Activated T-helper 17 cell treated with anti-CD3 and anti-CD28 coated beads, Interleukin-2, amount 50 U/mL, for 72 hours (primary cell): ENCODE results near the gene SMOC2. TPM values are rescaled to one million over a fixed set of nuclear protein-coding genes. Genes with fewer than 3 reads are reported as not detected.
"Not testable (repeated sequence)": the region's sequence is repeated elsewhere in the genome, so short reads cannot be mapped to it uniquely, and the experiment has no call there.

Experiments
- ATAC-seq: fragments of 150-1000 bp; cut with Tn5 transposase; replicated peaks from 2 replicates; pipeline ENCODE4 v1.10.0; 2021; ENCODE audit warnings: mild to moderate bottlenecking, moderate library complexity
- H3K27ac Mint-ChIP-seq: one replicate; pipeline ENCODE4 v1.8.0; 2022; ENCODE audit warnings: mixed read lengths
- H3K27me3 Mint-ChIP-seq: one replicate; pipeline ENCODE4 v1.8.0; 2022; ENCODE audit warnings: mixed read lengths
- H3K36me3 Mint-ChIP-seq: one replicate; pipeline ENCODE4 v1.8.0; 2022; ENCODE audit warnings: low read depth, mild to moderate bottlenecking, mixed read lengths
- H3K4me1 Mint-ChIP-seq: one replicate; pipeline ENCODE4 v1.8.0; 2022; ENCODE audit warnings: mixed read lengths
- H3K4me3 Mint-ChIP-seq: one replicate; pipeline ENCODE4 v1.8.0; 2022; ENCODE audit warnings: mild to moderate bottlenecking, mixed read lengths
- H3K9me3 Mint-ChIP-seq: one replicate; pipeline ENCODE4 v1.8.0; 2022; ENCODE audit warnings: mixed read lengths
- total RNA-seq, 2 donors: library from RNA; stranded (reverse); gene quantifications; one replicate each; pipeline ENCODE4 v1.2.3, GENCODE V29; 2022

Gene SMOC2
- total RNA-seq, 2 donors from 2014 or later = not detected

GRCh38 chr6:168555618-168556273 is 114.8 kb downstream of the SMOC2 start:
- Mint-ChIP-seq H3K27me3 (peaks cover 3% of the 10 kb centered on the region), H3K36me3 (no peaks in the 10 kb centered on the region), H3K4me3 (no peak overlapping the region), H3K9me3 (no peaks in the 10 kb centered on the region), H3K27ac (no peak overlapping the region), H3K4me1 (no peaks in the 10 kb centered on the region)
- ATAC-seq = no peak

GRCh38 chr6:168557512-168557911 is 116.5 kb downstream of the SMOC2 start:
- no peaks in the 10 kb centered on the region for H3K36me3 Mint-ChIP-seq
- no peak for ATAC-seq
- H3K27ac Mint-ChIP-seq = no peak overlapping the region
- H3K27me3 Mint-ChIP-seq = peaks cover 3% of the 10 kb centered on the region
- no peaks in the 10 kb centered on the region for H3K4me1 Mint-ChIP-seq
- no peaks in the 10 kb centered on the region for H3K9me3 Mint-ChIP-seq
- no peak overlapping the region for H3K4me3 Mint-ChIP-seq

GRCh38 chr6:168558686-168559085 is 117.7 kb downstream of the SMOC2 start:
- Mint-ChIP-seq H3K27me3 (peaks cover 3% of the 10 kb centered on the region), H3K4me1 (no peaks in the 10 kb centered on the region), H3K27ac (no peak overlapping the region), H3K36me3 (no peaks in the 10 kb centered on the region), H3K9me3 (no peaks in the 10 kb centered on the region), H3K4me3 (no peak overlapping the region)
- no peak for ATAC-seq

GRCh38 chr6:168559574-168560098 is 118.7 kb downstream of the SMOC2 start:
- no peak for ATAC-seq
- Mint-ChIP-seq H3K27ac (no peak overlapping the region), H3K27me3 (peaks cover 6% of the 10 kb centered on the region), H3K9me3 (no peaks in the 10 kb centered on the region), H3K36me3 (no peaks in the 10 kb centered on the region), H3K4me3 (no peak overlapping the region), H3K4me1 (no peaks in the 10 kb centered on the region)

- Mint-ChIP-seq H3K4me3 (no peak overlapping the region), H3K9me3 (no peaks in the 10 kb centered on the region), H3K36me3 (no peaks in the 10 kb centered on the region), H3K4me1 (no peaks in the 10 kb centered on the region), H3K27me3 (peaks cover 7% of the 10 kb centered on the region), H3K27ac (no peak overlapping the region)
- ATAC-seq = no peak
Observed at GRCh38 chr6:168560126-168560525, 119.1 kb downstream of the SMOC2 start.

GRCh38 chr6:168562576-168563151 is 121.7 kb downstream of the SMOC2 start:
- peaks cover 13% of the 10 kb centered on the region for H3K27me3 Mint-ChIP-seq
- H3K4me3 Mint-ChIP-seq = no peak overlapping the region
- H3K36me3 Mint-ChIP-seq = no peaks in the 10 kb centered on the region
- H3K27ac Mint-ChIP-seq = no peak overlapping the region
- H3K9me3 Mint-ChIP-seq = no peaks in the 10 kb centered on the region
- H3K4me1 Mint-ChIP-seq = no peaks in the 10 kb centered on the region
- ATAC-seq = no peak

GRCh38 chr6:168563656-168564055 is 122.7 kb downstream of the SMOC2 start:
- Mint-ChIP-seq H3K27me3 (peaks cover 15% of the 10 kb centered on the region), H3K9me3 (no peaks in the 10 kb centered on the region), H3K4me1 (no peaks in the 10 kb centered on the region)

GRCh38 chr6:168565112-168565511 is 124.1 kb downstream of the SMOC2 start:
- peaks cover 18% of the 10 kb centered on the region for H3K27me3 Mint-ChIP-seq
- H3K9me3 Mint-ChIP-seq = no peaks in the 10 kb centered on the region
- H3K4me3 Mint-ChIP-seq = no peak overlapping the region
- no peak for ATAC-seq
- H3K27ac Mint-ChIP-seq = no peak overlapping the region
- H3K4me1 Mint-ChIP-seq = no peaks in the 10 kb centered on the region
- no peaks in the 10 kb centered on the region for H3K36me3 Mint-ChIP-seq

More at GRCh38 chr6:168563656-168564055, 122.7 kb downstream of the SMOC2 start:
- H3K36me3 Mint-ChIP-seq = no peaks in the 10 kb centered on the region
- H3K4me3 Mint-ChIP-seq = no peak overlapping the region
- no peak for ATAC-seq
- no peak overlapping the region for H3K27ac Mint-ChIP-seq

GRCh38 chr6:168570211-168570610 is 129.2 kb downstream of the SMOC2 start:
- H3K27me3 Mint-ChIP-seq = peaks cover 12% of the 10 kb centered on the region
- H3K4me1 Mint-ChIP-seq = no peaks in the 10 kb centered on the region
- no peaks in the 10 kb centered on the region for H3K9me3 Mint-ChIP-seq
- H3K36me3 Mint-ChIP-seq = no peaks in the 10 kb centered on the region
- H3K27ac Mint-ChIP-seq = no peak overlapping the region
- ATAC-seq = no peak
- no peak overlapping the region for H3K4me3 Mint-ChIP-seq

- no peaks in the 10 kb centered on the region for H3K4me1 Mint-ChIP-seq
- H3K9me3 Mint-ChIP-seq = no peaks in the 10 kb centered on the region
- no peak overlapping the region for H3K4me3 Mint-ChIP-seq
- no peaks in the 10 kb centered on the region for H3K36me3 Mint-ChIP-seq
- H3K27ac Mint-ChIP-seq = no peak overlapping the region
- peaks cover 10% of the 10 kb centered on the region for H3K27me3 Mint-ChIP-seq
- ATAC-seq = no peak
Observed at GRCh38 chr6:168571268-168571667, 130.3 kb downstream of the SMOC2 start.

- not testable (repeated sequence) for H3K4me3 Mint-ChIP-seq
Observed at GRCh38 chr6:168573276-168573835, 132.4 kb downstream of the SMOC2 start.

GRCh38 chr6:168574075-168574698 is 133.2 kb downstream of the SMOC2 start:
- H3K4me1 Mint-ChIP-seq = no peaks in the 10 kb centered on the region
- H3K36me3 Mint-ChIP-seq = no peaks in the 10 kb centered on the region
- no peak overlapping the region for H3K27ac Mint-ChIP-seq
- no peak overlapping the region for H3K4me3 Mint-ChIP-seq
- no peak for ATAC-seq
- H3K27me3 Mint-ChIP-seq = peaks cover 8% of the 10 kb centered on the region
- H3K9me3 Mint-ChIP-seq = no peaks in the 10 kb centered on the region

More at GRCh38 chr6:168573276-168573835, 132.4 kb downstream of the SMOC2 start:
- not testable (repeated sequence) for H3K27ac Mint-ChIP-seq, H3K36me3 Mint-ChIP-seq, H3K4me1 Mint-ChIP-seq, H3K9me3 Mint-ChIP-seq, ATAC-seq
- H3K27me3 Mint-ChIP-seq = peaks cover 11% of the 10 kb centered on the region

- Mint-ChIP-seq H3K27me3 (peaks cover 7% of the 10 kb centered on the region), H3K27ac (no peak overlapping the region), H3K4me3 (no peak overlapping the region), H3K36me3 (no peaks in the 10 kb centered on the region), H3K9me3 (no peaks in the 10 kb centered on the region), H3K4me1 (no peaks in the 10 kb centered on the region)
- no peak for ATAC-seq
Observed at GRCh38 chr6:168574699-168575195, 133.8 kb downstream of the SMOC2 start.

GRCh38 chr6:168575346-168576098 is 134.5 kb downstream of the SMOC2 start:
- H3K36me3 Mint-ChIP-seq = no peaks in the 10 kb centered on the region
- no peaks in the 10 kb centered on the region for H3K9me3 Mint-ChIP-seq
- ATAC-seq = no peak
- H3K4me3 Mint-ChIP-seq = no peak overlapping the region
- peaks cover 6% of the 10 kb centered on the region for H3K27me3 Mint-ChIP-seq
- H3K27ac Mint-ChIP-seq = no peak overlapping the region
- no peaks in the 10 kb centered on the region for H3K4me1 Mint-ChIP-seq
